Thymus (tissue), 11 donors: Measurements from ENCODE around the gene SIRT7. TPM values are rescaled to one million over a fixed set of nuclear protein-coding genes. Genes with fewer than 3 reads are reported as not detected.
A peak's percentile ranks its signal among the peaks of the same experiment; 100 is the strongest.

Experiments used
- DNase-seq, 9 donors: peaks; one replicate each; pipeline ENCODE4 v3.0.0-alpha.2; 2013; ENCODE audit warnings: low spot score in 9 of 9, low read depth in 6 of 9, missing footprints in 1 of 9
- H3K27ac ChIP-seq, 2 donors: one replicate each; pipeline ENCODE4 v1.5.1; 2013; ENCODE audit warnings: control low read depth in 1 of 2, low read depth in 1 of 2, low read length in 1 of 2, mild to moderate bottlenecking in 1 of 2, moderate library complexity in 1 of 2
- H3K27me3 ChIP-seq, 2 donors: one replicate each; pipeline ENCODE4 v1.5.1; 2013; ENCODE audit warnings: low read length in 1 of 2; ENCODE audit not compliant: control insufficient read depth in 2 of 2, insufficient read depth in 1 of 2
- H3K36me3 ChIP-seq, 2 donors: one replicate each; pipeline ENCODE4 v1.5.1; 2013; ENCODE audit warnings: low read length in 1 of 2, mild to moderate bottlenecking in 1 of 2, moderate library complexity in 1 of 2; ENCODE audit not compliant: control insufficient read depth in 2 of 2, insufficient read depth in 2 of 2
- H3K4me1 ChIP-seq, 2 donors: one replicate each; pipeline ENCODE4 v1.5.1; 2013; ENCODE audit warnings: low read length in 2 of 2; ENCODE audit not compliant: control insufficient read depth in 2 of 2, insufficient read depth in 2 of 2
- H3K4me3 ChIP-seq, 2 donors: one replicate each; pipeline ENCODE4 v1.5.1; 2013; ENCODE audit warnings: low read length in 2 of 2, control low read depth in 1 of 2, mild to moderate bottlenecking in 1 of 2
- H3K9me3 ChIP-seq, 2 donors: one replicate each; pipeline ENCODE4 v1.5.1; 2013; ENCODE audit warnings: low read length in 1 of 2, mild to moderate bottlenecking in 1 of 2; ENCODE audit not compliant: control insufficient read depth in 2 of 2, insufficient read depth in 1 of 2
- WGBS: extraction: QIAGEN DNeasy Blood & Tissue Kit; methylation state at CpG from one replicate; pipeline ENCODE4 v1.1.7; 2013; 5-methylcytosine and 5-hydroxymethylcytosine counted together
- polyA plus RNA-seq: library from polyadenylated mRNA; stranded (reverse); fragments of 200-250 nt; gene quantifications from one replicate; pipeline ENCODE4 v1.2.3, GENCODE V29; 2013
- total RNA-seq: library from RNA; stranded (reverse); fragments of 120-200 nt; gene quantifications from one replicate; pipeline ENCODE4 v1.2.4, GENCODE V29; 2013
- donor health status: healthy.

SIRT7 gene
- total and polyA plus RNA-seq, 2 donors: 16.1 to 47.7 TPM

DNA sequence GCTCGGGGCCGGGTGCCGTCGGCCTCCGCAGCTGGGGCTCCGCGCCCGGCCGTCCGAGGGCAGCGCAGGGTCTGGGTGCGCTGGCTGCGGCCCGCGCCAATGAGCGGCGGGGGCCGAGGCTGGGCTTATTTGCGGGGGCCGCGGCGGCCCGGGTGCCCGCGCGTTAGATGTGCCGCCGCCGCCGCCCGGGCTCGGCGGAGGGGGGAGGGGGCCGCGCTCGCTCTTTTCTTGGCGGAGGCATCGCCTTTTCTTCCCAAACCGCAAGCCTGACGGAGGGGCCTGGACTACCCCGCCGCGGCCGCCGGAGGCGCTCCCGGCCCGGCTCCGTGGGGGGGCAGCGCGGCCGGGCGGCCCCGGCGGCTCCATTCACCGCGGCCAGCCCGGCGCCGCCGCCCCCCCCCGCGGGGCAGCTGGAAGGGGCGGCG, 43.1 kb upstream of the SIRT7 start, which contains the start of gene NOTUM:
Gene NOTUM (minus strand): TSS at position 101 of the 425 bp plus-strand sequence. CDS start 278 bp downstream, outside the sequence.
- peaks cover 68 to 91% of the 10 kb centered on the region in 2 donors for H3K27me3 ChIP-seq
- no peaks in the 10 kb centered on the region for H3K36me3 ChIP-seq
- no peak for DNase-seq
- WGBS: under 1% methylated on average over 65 of the region's 65 CpGs
- H3K27ac ChIP-seq: no peak within 1 kb of the TSS
- no peaks in the 10 kb centered on the region for H3K9me3 ChIP-seq
- H3K4me3 ChIP-seq: peak within 1 kb of the TSS in 1 of 2 donors; percentile 49
- peaks cover 11% of the 10 kb centered on the region in 2 donors for H3K4me1 ChIP-seq

DNA sequence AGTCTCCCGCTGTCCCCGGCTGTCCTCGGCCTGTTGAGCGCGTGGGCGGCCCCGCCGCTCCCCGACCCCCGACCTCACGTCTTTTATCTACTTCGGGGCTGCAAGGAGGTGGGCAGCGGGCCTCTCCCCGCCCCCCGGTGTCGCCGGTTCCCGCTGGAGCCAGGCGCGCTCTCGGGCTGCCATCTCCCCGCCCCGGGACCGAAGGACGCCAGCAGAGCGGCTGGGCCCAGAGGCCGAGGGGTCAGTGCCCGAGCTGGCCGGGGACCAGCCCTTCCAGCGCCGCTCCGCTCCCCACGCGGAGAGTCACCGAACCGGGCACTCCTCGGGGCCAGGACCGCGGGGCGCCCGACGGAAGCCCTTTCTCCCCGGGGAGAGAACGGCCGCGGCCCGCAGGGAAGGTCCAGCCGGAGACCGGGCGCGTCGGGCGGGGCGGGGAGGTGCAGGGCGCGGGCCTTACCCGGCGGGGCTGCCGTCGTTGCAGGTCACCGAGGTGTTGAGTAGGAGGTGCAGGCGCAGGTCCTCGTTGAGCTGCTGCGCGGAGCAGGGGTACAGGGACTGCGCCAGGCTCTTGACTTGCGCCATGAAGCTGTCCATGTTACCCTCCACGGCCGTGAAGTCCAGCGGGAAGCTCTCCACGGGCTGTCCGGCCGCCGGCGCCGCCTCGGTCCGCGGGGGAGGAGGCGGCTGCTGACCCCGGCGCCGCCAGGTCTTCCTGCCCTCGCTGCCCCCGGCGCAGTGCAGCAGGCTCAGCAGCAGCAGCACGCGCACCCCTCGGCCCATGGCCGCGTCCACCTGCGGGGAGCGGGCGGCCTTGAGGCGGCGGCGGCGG, 42.4 kb upstream of the SIRT7 start:
- DNase-seq: no peak
- 8% methylated on average over 98 of the region's 98 CpGs for WGBS
- Histone ChIP-seq H3K4me1 (peaks cover 7 to 11% of the 10 kb centered on the region in 2 donors), H3K27me3 (peaks cover 68 to 86% of the 10 kb centered on the region in 2 donors), H3K36me3 (no peaks in the 10 kb centered on the region), H3K4me3 (peak overlapping the region in 1 of 2 donors; percentile 49), H3K9me3 (no peaks in the 10 kb centered on the region), H3K27ac (no peak overlapping the region)

DNA sequence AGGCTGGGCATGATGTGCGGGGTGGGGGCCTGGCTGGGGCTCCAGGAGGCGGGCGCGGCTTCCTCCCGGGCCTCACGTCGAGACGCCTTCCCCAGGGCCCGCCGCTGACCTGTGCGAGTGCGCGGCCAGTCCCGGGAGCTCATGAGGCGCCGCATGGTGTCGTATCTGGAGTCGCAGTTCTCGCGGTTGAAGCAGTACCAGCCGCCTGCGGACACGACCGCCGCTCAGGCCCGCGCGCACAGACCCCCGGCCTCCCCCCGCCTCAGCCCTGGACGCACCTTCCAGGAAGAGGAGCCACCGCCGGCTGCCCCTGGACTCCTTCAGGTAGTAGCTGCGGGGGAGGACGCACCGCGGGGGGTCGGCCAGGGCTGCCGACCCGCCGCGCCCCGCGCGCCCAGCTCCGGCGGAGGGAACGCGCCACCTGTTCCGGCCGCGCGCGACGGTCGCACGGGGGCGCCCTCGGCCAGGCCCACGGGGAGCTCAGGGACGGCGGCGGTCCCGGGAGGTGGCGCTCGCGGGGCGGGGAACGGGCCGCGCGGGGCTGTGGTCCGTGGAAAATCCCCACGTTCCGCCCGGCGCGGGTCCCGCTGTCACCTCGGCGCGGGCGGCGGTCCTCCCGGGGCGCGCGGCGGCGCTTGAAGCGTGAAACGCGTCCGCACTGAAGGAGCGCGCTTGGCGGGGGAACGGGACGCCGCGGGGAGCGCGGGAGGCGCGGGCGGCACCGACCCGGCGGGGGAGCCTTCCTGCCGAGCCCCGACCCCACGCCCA, 41.6 kb upstream of the SIRT7 start:
- DNase-seq: peak in 6 of 9 donors; percentile 49 to 83 (median 70)
- peaks cover 7 to 11% of the 10 kb centered on the region in 2 donors for H3K4me1 ChIP-seq
- H3K9me3 ChIP-seq: peaks cover 0 to 1% of the 10 kb centered on the region in 2 donors
- H3K36me3 ChIP-seq: no peaks in the 10 kb centered on the region
- peak overlapping the region; percentile 16 to 49 for H3K4me3 ChIP-seq
- 3% methylated on average over 112 of the region's 112 CpGs for WGBS
- no peak overlapping the region for H3K27ac ChIP-seq
- peaks cover 66 to 79% of the 10 kb centered on the region in 2 donors for H3K27me3 ChIP-seq

DNA sequence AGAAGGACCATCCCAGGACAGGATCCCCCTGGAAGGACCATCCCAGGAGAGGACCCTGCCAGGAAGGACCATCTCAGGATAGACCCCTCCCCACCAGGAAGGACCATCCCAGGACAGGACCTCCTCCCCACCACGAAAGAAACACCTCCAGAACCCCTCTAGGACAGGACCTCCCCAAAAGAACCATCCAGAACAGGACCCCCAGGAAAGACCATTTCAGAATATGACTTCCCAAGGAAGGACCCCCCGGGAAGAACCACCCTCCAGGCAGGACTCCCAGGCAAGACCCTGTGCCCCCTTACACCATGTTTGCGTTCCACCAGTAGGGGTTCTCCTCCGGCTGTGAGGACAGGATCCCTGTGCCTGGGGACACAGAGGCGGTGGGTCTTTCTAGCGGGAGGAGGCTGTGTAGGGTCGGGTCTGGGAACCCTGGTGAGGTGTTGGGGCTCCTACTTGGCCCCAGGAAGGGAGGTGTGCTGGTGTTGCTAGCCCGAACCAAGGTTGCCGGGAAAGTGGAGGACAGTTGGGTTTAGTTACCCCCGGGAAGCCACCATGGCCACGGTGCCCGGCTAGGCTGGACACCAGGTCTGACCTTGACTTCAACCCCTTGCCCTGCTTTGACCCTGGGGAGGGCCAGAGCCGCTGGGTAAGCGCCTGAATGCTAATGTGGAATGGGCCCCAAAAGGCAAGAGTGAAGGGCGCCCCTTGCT, 40.8 kb upstream of the SIRT7 start:
- Histone ChIP-seq H3K27me3 (peaks cover 58 to 77% of the 10 kb centered on the region in 2 donors), H3K4me1 (peaks cover 7 to 11% of the 10 kb centered on the region in 2 donors), H3K36me3 (no peaks in the 10 kb centered on the region), H3K27ac (no peak overlapping the region), H3K4me3 (no peak overlapping the region), H3K9me3 (peaks cover 0 to 1% of the 10 kb centered on the region in 2 donors)
- 78% methylated on average over 15 of the region's 15 CpGs for WGBS
- no peak for DNase-seq

DNA sequence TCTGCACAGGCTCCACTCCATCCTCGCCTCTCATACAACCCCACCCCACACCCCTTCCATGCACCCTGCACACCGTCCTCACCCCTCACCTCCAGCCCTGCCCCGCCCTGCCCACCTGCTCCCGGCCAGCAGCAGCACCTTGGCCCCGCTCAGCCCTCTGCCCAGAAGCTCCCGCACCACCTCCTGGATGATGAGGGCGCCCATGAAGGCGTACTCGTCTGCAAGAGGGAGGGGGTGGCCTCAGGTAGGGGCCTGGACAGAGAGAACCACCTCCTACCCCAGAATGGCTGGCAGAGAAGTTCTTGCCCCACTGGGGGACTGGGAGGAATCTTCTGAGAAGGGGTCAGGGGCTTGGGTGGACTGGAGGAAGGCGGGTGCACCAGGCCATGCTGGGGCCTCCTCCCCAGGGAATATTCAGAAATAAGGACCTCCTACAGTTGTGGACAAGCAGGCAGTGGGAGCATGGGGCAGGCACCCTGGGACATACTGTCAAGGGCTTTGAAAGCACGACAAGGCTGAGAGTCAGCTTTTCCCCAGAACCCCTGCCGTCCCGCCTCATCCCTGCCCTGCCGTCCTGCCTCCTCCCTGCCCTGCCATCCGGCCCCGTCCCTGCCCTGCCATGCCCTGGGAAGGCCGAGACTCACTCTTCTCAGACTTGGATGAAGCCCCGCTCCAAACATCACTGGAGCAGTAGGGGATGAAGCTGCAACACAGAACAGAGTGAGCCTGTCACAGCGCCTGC, 39.9 kb upstream of the SIRT7 start:
- H3K36me3 ChIP-seq: no peaks in the 10 kb centered on the region
- no peak for DNase-seq
- 96% methylated on average over 19 of the region's 19 CpGs for WGBS
- H3K4me3 ChIP-seq: no peak overlapping the region
- peaks cover 51 to 71% of the 10 kb centered on the region in 2 donors for H3K27me3 ChIP-seq
- peaks cover 8 to 11% of the 10 kb centered on the region in 2 donors for H3K4me1 ChIP-seq
- H3K27ac ChIP-seq: no peak overlapping the region
- H3K9me3 ChIP-seq: peaks cover 0 to 1% of the 10 kb centered on the region in 2 donors

DNA sequence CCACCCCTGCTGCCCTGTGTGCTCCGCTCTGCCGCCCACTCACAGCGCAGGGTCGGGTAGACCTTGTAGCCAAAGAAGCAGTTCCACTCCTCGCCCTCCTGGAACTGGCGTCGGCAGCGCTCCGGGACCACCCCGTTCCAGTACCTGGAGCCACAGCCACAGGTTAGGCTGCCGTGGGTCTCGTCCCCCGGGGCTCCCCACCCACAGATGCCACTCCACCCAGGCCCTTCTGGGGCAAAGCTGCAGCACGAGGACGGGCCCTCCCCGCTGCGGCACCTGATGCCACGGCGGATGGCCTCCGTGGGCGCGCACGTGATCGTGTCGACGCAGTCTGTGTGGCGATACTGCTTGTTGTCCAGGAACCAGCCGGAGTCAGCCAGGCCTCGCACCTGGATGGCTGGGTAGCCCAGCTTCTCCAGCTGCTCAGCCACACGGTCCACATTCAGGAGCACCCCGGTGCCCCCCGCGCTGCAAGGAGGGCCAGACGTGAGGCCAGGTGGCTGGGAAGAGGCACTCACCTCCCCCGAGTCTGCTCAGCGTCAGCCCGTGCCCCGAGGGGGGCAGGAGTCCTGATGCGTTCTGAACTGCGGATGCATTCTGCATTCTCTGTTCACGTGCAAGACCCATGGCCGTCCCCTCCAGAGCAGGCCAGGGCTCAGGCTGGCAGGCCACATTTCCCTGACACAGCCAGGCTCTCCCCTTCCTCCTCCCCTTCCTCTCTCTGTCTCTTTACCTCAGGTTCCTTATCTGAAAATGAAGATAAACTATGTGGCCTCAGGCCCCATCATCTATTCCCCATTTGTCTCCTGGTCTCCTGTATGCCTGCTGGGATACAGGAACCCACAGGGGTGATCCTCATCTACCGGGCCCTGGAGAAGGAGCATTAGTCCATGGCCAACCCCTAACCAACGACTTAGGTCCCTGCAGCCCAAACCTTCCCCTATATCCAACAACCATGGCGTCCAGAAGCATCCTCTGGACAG, 38.9 kb upstream of the SIRT7 start:
- WGBS: 92% methylated on average over 45 of the region's 45 CpGs
- Histone ChIP-seq H3K4me3 (no peak overlapping the region), H3K36me3 (no peaks in the 10 kb centered on the region), H3K4me1 (peaks cover 11% of the 10 kb centered on the region in 2 donors), H3K9me3 (peaks cover 0 to 2% of the 10 kb centered on the region in 2 donors), H3K27ac (no peak overlapping the region), H3K27me3 (peaks cover 42 to 66% of the 10 kb centered on the region in 2 donors)
- no peak for DNase-seq

DNA sequence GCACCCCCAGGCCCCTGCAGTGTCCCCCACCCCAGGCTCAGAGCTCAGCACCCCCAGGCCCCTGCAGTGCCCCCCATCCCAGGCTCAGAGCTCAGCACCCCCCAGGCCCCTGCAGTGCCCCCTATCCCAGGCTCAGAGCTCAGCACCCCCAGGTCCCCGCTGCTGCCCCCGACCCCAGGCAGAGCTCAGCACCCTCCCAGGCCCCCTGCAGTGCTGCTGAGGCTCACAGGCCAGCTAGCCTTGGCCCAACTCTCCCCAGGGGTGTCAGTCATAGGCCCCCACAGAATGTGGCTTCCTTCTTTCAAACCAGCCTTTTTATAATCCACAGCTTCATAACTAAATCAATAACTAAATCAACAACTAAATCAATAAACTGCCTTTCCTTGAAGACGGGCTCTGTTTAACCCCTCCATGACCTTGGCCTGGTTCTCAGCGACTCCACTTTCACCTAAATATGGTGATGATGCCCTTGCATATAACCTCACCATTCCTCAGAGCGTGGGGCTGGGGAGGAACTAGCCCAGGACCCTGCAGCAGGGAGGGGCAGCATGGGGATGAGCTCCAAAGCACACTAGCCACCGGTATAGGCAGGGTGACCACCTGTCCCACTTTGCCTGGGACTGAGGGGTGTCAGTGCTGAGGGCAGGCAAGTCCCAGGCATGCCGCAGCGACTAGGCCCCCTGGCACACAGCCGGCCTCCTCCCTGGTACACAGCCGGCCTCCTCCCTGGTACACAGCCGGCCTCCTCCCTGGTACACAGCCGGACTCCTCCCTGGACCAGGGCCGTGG, 38.0 kb upstream of the SIRT7 start:
- 94% methylated on average over 13 of the region's 13 CpGs for WGBS
- Histone ChIP-seq H3K4me1 (peaks cover 9 to 11% of the 10 kb centered on the region in 2 donors), H3K27ac (no peak overlapping the region), H3K36me3 (no peaks in the 10 kb centered on the region), H3K27me3 (peaks cover 33 to 63% of the 10 kb centered on the region in 2 donors), H3K4me3 (no peak overlapping the region), H3K9me3 (peaks cover 0 to 2% of the 10 kb centered on the region in 2 donors)
- no peak for DNase-seq
